B cell (primary cell): Measurements from ENCODE around the gene ANKRD33B. TPM values are rescaled to one million over a fixed set of nuclear protein-coding genes. Genes with fewer than 3 reads are reported as not detected.
A peak's percentile ranks its signal among the peaks of the same experiment; 100 is the strongest.

Experiments used
- ATAC-seq: fragments of 200-7000 bp; cut with Tn5 transposase; one replicate; pipeline ENCODE4 v1.10.0; 2021; ENCODE audit warnings: low read depth, mild to moderate bottlenecking, moderate number of reproducible peaks, moderate library complexity
- CTCF ChIA-PET: fragments of 350-600 bp; sonication (Branson Sonifier 250); formaldehyde crosslinking; loops from one replicate; lab custom pipeline; 2021; ENCODE audit warnings: antibody characterized with exemption, inconsistent platforms; lab: Charles Lee
- POLR2A ChIA-PET: fragments of 350-600 bp; sonication (Branson Sonifier 250); formaldehyde crosslinking; loops from one replicate; lab custom pipeline; 2021; ENCODE audit warnings: antibody characterized with exemption; lab: Charles Lee
- DNase-seq: peaks from one replicate; pipeline ENCODE4 v3.0.0; 2013
- H2AFZ ChIP-seq: 2 replicates; pipeline ENCODE4 v1.6.1; 2012; ENCODE audit warnings: mild to moderate bottlenecking, low read depth, low read length; ENCODE audit not compliant: insufficient read depth, poor library complexity, severe bottlenecking
- H3K27ac ChIP-seq, 2 donors: 1 replicate in 1 of 2; 2 replicates in 1 of 2; pipeline ENCODE4 v1.5.1; 2012 to 2013; ENCODE audit warnings: low read length in 2 of 2, mild to moderate bottlenecking in 2 of 2, moderate library complexity in 1 of 2
- H3K27me3 ChIP-seq, 4 experiments: fragments of 200-600 bp in 1 of 4; sonication (generic) in 1 of 4; replicated peaks in 1 of 4; 1 replicate in 2 of 4; 2 replicates in 2 of 4; pipeline versions ENCODE4 v1.6.1 to v1.7.0; 2013 to 2016; ENCODE audit warnings: low read length in 3 of 4, mild to moderate bottlenecking in 2 of 4, mixed read lengths in 1 of 4, moderate library complexity in 1 of 4; ENCODE audit not compliant: insufficient read depth in 4 of 4, control insufficient read depth in 3 of 4; ENCODE audit errors: control extremely low read depth in 1 of 4
- H3K36me3 ChIP-seq, 2 experiments: replicated peaks in 1 of 2; 1 replicate in 1 of 2; 2 replicates in 1 of 2; pipeline versions ENCODE4 v1.6.1 to v1.7.1; 2013; ENCODE audit warnings: low read length in 1 of 2; ENCODE audit not compliant: insufficient read depth in 2 of 2, control insufficient read depth in 1 of 2; ENCODE audit errors: control extremely low read depth in 1 of 2, extremely low read depth in 1 of 2
- H3K4me1 ChIP-seq, 2 donors: fragments of 200-600 bp in 1 of 2; sonication (generic) in 1 of 2; 1 replicate in 1 of 2; 2 replicates in 1 of 2; pipeline versions ENCODE4 v1.5.1 to v1.6.1; 2013 to 2017; ENCODE audit warnings: low read length in 2 of 2; ENCODE audit not compliant: control insufficient read depth in 2 of 2, insufficient read depth in 2 of 2
- H3K4me2 ChIP-seq: replicated peaks from 2 replicates; pipeline ENCODE3; 2012; ENCODE audit warnings: mild to moderate bottlenecking, low read depth, low read length; ENCODE audit not compliant: poor library complexity, severe bottlenecking
- H3K4me3 ChIP-seq, 5 experiments: fragments of 200-600 bp in 1 of 5; sonication (generic) in 1 of 5; 1 replicate in 3 of 5; 2 replicates in 2 of 5; pipeline versions ENCODE4 v1.5.1 to v1.7.0; 2011 to 2016; ENCODE audit warnings: low read length in 4 of 5, mild to moderate bottlenecking in 4 of 5, low read depth in 2 of 5, control low read depth in 1 of 5, moderate library complexity in 1 of 5; ENCODE audit not compliant: insufficient read depth in 1 of 5; ENCODE audit errors: control extremely low read depth in 1 of 5, extremely low read depth in 1 of 5
- H3K79me2 ChIP-seq: fragments of 200-600 bp; sonication (generic); one replicate; pipeline ENCODE4 v1.6.0; 2016; ENCODE audit warnings: low read length; ENCODE audit not compliant: control insufficient read depth, insufficient read depth
- H3K9ac ChIP-seq: fragments of 200-600 bp; sonication (generic); 2 replicates; pipeline ENCODE4 v1.6.1; 2017; ENCODE audit warnings: mild to moderate bottlenecking, low read length, moderate library complexity
- H3K9me3 ChIP-seq, 3 donors: one replicate each; pipeline versions ENCODE4 v1.6.1 to v1.7.1; 2013; ENCODE audit warnings: low read length in 2 of 3; ENCODE audit not compliant: control insufficient read depth in 2 of 3, insufficient read depth in 1 of 3; ENCODE audit errors: control extremely low read depth in 1 of 3
- H4K20me1 ChIP-seq: 2 replicates; pipeline ENCODE4 v1.6.0; 2012; ENCODE audit warnings: mild to moderate bottlenecking, low read length; ENCODE audit not compliant: insufficient read depth, control insufficient read depth, poor library complexity, severe bottlenecking
- H3K27ac Mint-ChIP-seq: one replicate; pipeline ENCODE4 v1.8.0; 2021; ENCODE audit warnings: mixed read lengths
- H3K27me3 Mint-ChIP-seq: one replicate; pipeline ENCODE4 v1.8.0; 2021; ENCODE audit warnings: mixed read lengths
- H3K4me1 Mint-ChIP-seq: one replicate; pipeline ENCODE4 v1.8.0; 2021; ENCODE audit warnings: mixed read lengths
- H3K4me3 Mint-ChIP-seq: one replicate; pipeline ENCODE4 v1.8.0; 2021; ENCODE audit warnings: mixed read lengths
- H3K9me3 Mint-ChIP-seq: one replicate; pipeline ENCODE4 v1.8.0; 2022; ENCODE audit warnings: mixed read lengths; ENCODE audit not compliant: insufficient read depth
- EZH2 ChIP-seq: IDR thresholded peaks from 2 replicates; pipeline ENCODE4 v1.6.1; 2012; ENCODE audit warnings: borderline replicate concordance, low read depth, mild to moderate bottlenecking, moderate library complexity, low read length; ENCODE audit not compliant: insufficient read depth, poor library complexity, severe bottlenecking
- WGBS: methylation state at CpG from one replicate; pipeline ENCODE4 v1.1.5; 2013; ENCODE audit warnings: missing lambda C conversion rate; ENCODE audit not compliant: insufficient coverage; 5-methylcytosine and 5-hydroxymethylcytosine counted together
- intact Hi-C: fragments of 100-400 bp; cut with micrococcal nuclease; formaldehyde crosslinking; loops from one replicate; pipeline ENCODE4 v1.10.0; 2022
- polyA plus RNA-seq: library from polyadenylated mRNA; depleted of rRNA; stranded (reverse); fragments of >200 nt; gene quantifications from 2 replicates; pipeline ENCODE4 v1.2.3, GENCODE V29; 2012
- total RNA-seq, 2 donors: library from RNA; stranded (reverse); fragments of 120-200 nt in 1 of 2; gene quantifications; 1 replicate in 1 of 2; 2 replicates in 1 of 2; pipeline versions ENCODE4 v1.2.3 to v1.2.4, GENCODE V29; 2013 to 2022
- TF ChIP-seq, protein P1 (sequence below): fragments of 200-600 bp; IDR thresholded peaks from one replicate; pipeline ENCODE4 v1.8.0; 2022; ENCODE audit warnings: antibody characterized with exemption, mild to moderate bottlenecking

ANKRD33B gene
- total and polyA plus RNA-seq, 2 donors (not counting 1 experiment from before 2014, with no cell fraction given): 2.9 to 23.4 TPM

DNA sequence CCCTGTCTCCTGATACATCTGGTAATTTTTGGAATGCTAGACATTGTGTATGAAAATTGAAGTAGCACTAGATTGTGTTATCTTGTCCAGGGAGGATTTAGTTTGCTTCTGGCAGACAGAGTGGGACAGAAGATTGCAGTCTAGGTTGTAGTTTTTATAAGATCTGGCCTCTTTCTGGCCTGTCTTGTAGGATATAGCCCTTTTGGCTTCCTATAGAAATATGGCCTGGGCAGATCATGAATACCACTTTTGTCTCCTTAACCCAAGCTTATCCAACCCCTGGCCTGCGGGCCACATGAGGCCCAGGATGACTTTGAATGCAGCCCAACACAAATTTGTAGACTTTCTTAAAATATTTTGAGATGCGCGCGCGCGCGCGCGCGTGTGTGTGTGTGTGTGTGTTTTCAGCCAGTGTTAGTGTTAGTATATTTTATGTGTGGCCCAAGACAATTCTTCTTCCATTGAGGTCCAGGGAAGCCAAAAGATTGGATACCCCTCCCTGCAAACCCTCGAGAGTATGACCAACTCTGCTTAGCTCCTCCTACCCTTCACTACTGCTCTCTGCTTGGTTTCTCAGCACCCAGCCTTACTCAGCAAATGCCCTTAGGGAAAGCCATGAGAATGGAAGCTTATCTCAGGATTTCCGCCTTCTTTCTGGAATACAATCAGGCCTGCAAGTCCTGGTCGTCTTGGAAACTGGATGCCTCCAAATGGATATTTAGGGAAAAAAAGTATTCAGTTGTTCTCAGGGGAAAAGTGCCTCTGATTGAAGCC lies 26.5 kb downstream of the ANKRD33B start:
- no peak overlapping the region for H3K4me3 Mint-ChIP-seq
- CTCF ChIA-PET: no interaction called here
- H3K4me1 Mint-ChIP-seq: peaks cover 67% of the 10 kb centered on the region
- Histone ChIP-seq H3K4me1 (peaks cover 14 to 17% of the 10 kb centered on the region in 2 donors), H3K9ac (no peak overlapping the region), H4K20me1 (peaks cover 38% of the 10 kb centered on the region), H3K36me3 (no peaks in the 10 kb centered on the region), H3K27me3 (no peaks in the 10 kb centered on the region), H3K27ac (no peak overlapping the region), H2AFZ (no peak overlapping the region), H3K79me2 (peaks cover 79% of the 10 kb centered on the region), H3K4me2 (no peak overlapping the region), H3K4me3 (no peak overlapping the region), H3K9me3 (peaks cover 0 to 11% (median 11%) of the 10 kb centered on the region in 3 donors)
- WGBS: 92% methylated on average over 2 of the region's 13 CpGs
- ATAC-seq (no peak), DNase-seq (no peak)
- peak overlapping the region; percentile 32 for H3K27ac Mint-ChIP-seq
- TF ChIP-seq, protein P1, sequence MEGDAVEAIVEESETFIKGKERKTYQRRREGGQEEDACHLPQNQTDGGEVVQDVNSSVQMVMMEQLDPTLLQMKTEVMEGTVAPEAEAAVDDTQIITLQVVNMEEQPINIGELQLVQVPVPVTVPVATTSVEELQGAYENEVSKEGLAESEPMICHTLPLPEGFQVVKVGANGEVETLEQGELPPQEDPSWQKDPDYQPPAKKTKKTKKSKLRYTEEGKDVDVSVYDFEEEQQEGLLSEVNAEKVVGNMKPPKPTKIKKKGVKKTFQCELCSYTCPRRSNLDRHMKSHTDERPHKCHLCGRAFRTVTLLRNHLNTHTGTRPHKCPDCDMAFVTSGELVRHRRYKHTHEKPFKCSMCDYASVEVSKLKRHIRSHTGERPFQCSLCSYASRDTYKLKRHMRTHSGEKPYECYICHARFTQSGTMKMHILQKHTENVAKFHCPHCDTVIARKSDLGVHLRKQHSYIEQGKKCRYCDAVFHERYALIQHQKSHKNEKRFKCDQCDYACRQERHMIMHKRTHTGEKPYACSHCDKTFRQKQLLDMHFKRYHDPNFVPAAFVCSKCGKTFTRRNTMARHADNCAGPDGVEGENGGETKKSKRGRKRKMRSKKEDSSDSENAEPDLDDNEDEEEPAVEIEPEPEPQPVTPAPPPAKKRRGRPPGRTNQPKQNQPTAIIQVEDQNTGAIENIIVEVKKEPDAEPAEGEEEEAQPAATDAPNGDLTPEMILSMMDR: no peak
- TF ChIP-seq EZH2: no peak
- H3K27me3 Mint-ChIP-seq: no peaks in the 10 kb centered on the region
- POLR2A ChIA-PET: no interaction called here
- intact Hi-C loops: no loop called here
- peaks cover 3% of the 10 kb centered on the region for H3K9me3 Mint-ChIP-seq

DNA sequence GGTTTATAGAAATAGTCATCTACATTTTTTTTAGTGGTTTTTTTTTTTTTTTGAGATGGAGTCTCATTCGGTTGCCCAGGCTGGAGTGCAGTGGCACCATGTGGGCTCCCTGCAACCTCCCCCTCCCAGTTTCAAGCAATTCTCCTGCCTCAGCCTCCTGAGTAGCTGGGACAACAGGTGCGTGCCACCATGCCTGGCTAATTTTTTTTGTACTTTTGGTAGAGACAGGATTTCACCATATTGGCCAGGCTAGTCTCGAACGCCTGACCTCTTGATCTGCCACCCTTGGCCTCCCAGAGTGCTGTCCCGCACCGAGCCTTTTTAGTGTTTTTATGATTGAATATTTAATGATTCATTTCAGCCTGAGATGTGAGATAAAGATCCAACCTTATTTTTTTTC lies 27.3 kb downstream of the ANKRD33B start:
- CTCF ChIA-PET: no interaction called here

More for the DNA sequence above, 27.3 kb downstream of the ANKRD33B start:
- peaks cover 3% of the 10 kb centered on the region for H3K9me3 Mint-ChIP-seq
- H3K27ac Mint-ChIP-seq: no peak overlapping the region
- Histone ChIP-seq H3K9me3 (peaks cover 0 to 11% (median 11%) of the 10 kb centered on the region in 3 donors), H3K4me2 (no peak overlapping the region), H3K27ac (no peak overlapping the region), H2AFZ (no peak overlapping the region), H3K36me3 (no peaks in the 10 kb centered on the region), H3K4me1 (peaks cover 18 to 19% of the 10 kb centered on the region in 2 donors), H3K9ac (no peak overlapping the region), H4K20me1 (peaks cover 31% of the 10 kb centered on the region), H3K4me3 (no peak overlapping the region), H3K79me2 (peaks cover 79% of the 10 kb centered on the region), H3K27me3 (no peaks in the 10 kb centered on the region)
- intact Hi-C loops: no loop called here
- DNase-seq (no peak), ATAC-seq (no peak)
- 100% methylated on average over 2 of the region's 6 CpGs for WGBS
- no peaks in the 10 kb centered on the region for H3K27me3 Mint-ChIP-seq
- peaks cover 67% of the 10 kb centered on the region for H3K4me1 Mint-ChIP-seq
- POLR2A ChIA-PET: no interaction called here
- no peak for TF ChIP-seq EZH2
- TF ChIP-seq, protein P1: no peak
- H3K4me3 Mint-ChIP-seq: no peak overlapping the region
